SK-N-SH (cell line): ENCODE measurements around the gene BMI1. TPM values are rescaled to one million over a fixed set of nuclear protein-coding genes. Genes with fewer than 3 reads are reported as not detected.
"Not testable (repeated sequence)": the region's sequence is repeated elsewhere in the genome, so short reads cannot be mapped to it uniquely, and the experiment has no call there.

ENCODE experiments used
- CTCF ChIA-PET: fragments of 300-600, 350-600 bp; formaldehyde crosslinking; extraction: SDS; loops from one replicate; lab custom pipeline; 2021; lab: Yijun Ruan, JAX
- POLR2A ChIA-PET: fragments of 350-600 bp; sonication (Branson Sonifier 250); formaldehyde crosslinking; extraction: SDS; loops from one replicate; lab custom pipeline; 2020; ENCODE audit warnings: antibody characterized with exemption, inconsistent platforms; lab: Yijun Ruan, JAX
- DNase-seq: peaks from one replicate; pipeline ENCODE4 v3.0.0; 2012
- H2AFZ ChIP-seq: fragments of 200-600 bp; sonication (generic); 2 replicates; pipeline ENCODE4 v1.8.1; 2016; ENCODE audit warnings: antibody characterized with exemption, mild to moderate bottlenecking, low read depth
- H3F3A ChIP-seq: fragments of 200-600 bp; sonication (generic); replicated peaks from 2 replicates; pipeline ENCODE3; 2016; ENCODE audit warnings: antibody characterized with exemption, mild to moderate bottlenecking; ENCODE audit not compliant: insufficient read depth
- H3K27ac ChIP-seq, 2 experiments: fragments of 200-500 bp in 1 of 2; fragments of 200-600 bp in 1 of 2; sonication (Bioruptor generic) in 1 of 2; sonication (generic), shearing (Covaris generic) in 1 of 2; 2 replicates each; pipeline versions ENCODE4 v1.5.1 to v1.6.1; 2014 to 2016; ENCODE audit warnings: low read depth in 2 of 2, inconsistent platforms in 1 of 2, low read length in 1 of 2, mild to moderate bottlenecking in 1 of 2, mixed read lengths in 1 of 2
- H3K27me3 ChIP-seq: fragments of 200-600 bp; sonication (generic), shearing (Covaris generic); 2 replicates; pipeline ENCODE4 v1.6.1; 2016; ENCODE audit warnings: mixed run types; ENCODE audit not compliant: insufficient read depth
- H3K36me3 ChIP-seq, 2 experiments: fragments of 200-500 bp in 1 of 2; fragments of 200-600 bp in 1 of 2; sonication (Bioruptor generic) in 1 of 2; sonication (generic) in 1 of 2; replicated peaks in 1 of 2; 2 replicates each; pipeline versions ENCODE3 to v1.5.1; 2014 to 2016; ENCODE audit warnings: low read length in 1 of 2, mild to moderate bottlenecking in 1 of 2; ENCODE audit not compliant: insufficient read depth in 2 of 2, control insufficient read depth in 1 of 2
- H3K4me1 ChIP-seq, 2 experiments: fragments of 200-500 bp in 1 of 2; fragments of 200-600 bp in 1 of 2; sonication (Bioruptor generic) in 1 of 2; sonication (generic), shearing (Covaris generic) in 1 of 2; 2 replicates each; pipeline versions ENCODE4 v1.5.1 to v1.6.1; 2014 to 2016; ENCODE audit warnings: low read depth in 1 of 2, low read length in 1 of 2, mixed run types in 1 of 2; ENCODE audit not compliant: insufficient read depth in 2 of 2, control insufficient read depth in 1 of 2
- H3K4me2 ChIP-seq: fragments of 200-600 bp; sonication (generic), shearing (Covaris generic); 2 replicates; pipeline ENCODE4 v1.6.1; 2017; ENCODE audit warnings: mixed run types
- H3K4me3 ChIP-seq, 2 experiments: fragments of 200-500 bp in 1 of 2; fragments of 200-600 bp in 1 of 2; sonication (Bioruptor generic) in 1 of 2; sonication (generic), shearing (Covaris generic) in 1 of 2; 2 replicates each; pipeline versions ENCODE4 v1.5.1 to v1.8.1; 2014 to 2016; ENCODE audit warnings: low read depth in 2 of 2, inconsistent platforms in 1 of 2, low read length in 1 of 2, mild to moderate bottlenecking in 1 of 2, mixed read lengths in 1 of 2, moderate library complexity in 1 of 2
- H3K79me2 ChIP-seq: fragments of 200-600 bp; sonication (generic); 2 replicates; pipeline ENCODE4 v1.8.1; 2017; ENCODE audit warnings: mild to moderate bottlenecking; ENCODE audit not compliant: insufficient read depth
- H3K9ac ChIP-seq: fragments of 200-600 bp; sonication (generic); 2 replicates; pipeline ENCODE4 v1.6.1; 2017; ENCODE audit warnings: mixed run types
- H3K9me2 ChIP-seq: fragments of 200-600 bp; sonication (generic); 2 replicates; pipeline ENCODE4 v1.6.1; 2017; ENCODE audit warnings: mixed run types
- H3K9me3 ChIP-seq: fragments of 200-600 bp; sonication (generic); 2 replicates; pipeline ENCODE4 v1.6.1; 2017; ENCODE audit warnings: mixed run types, mild to moderate bottlenecking, moderate library complexity
- H4K20me1 ChIP-seq: fragments of 200-600 bp; sonication (generic); 2 replicates; pipeline ENCODE4 v1.6.1; 2017; ENCODE audit warnings: mild to moderate bottlenecking, mixed run types; ENCODE audit not compliant: insufficient read depth
- CHD2 ChIP-seq: fragments of 150-350 bp; IDR thresholded peaks from 2 replicates; pipeline ENCODE4 v1.6.1; 2018; ENCODE audit warnings: low read length; ENCODE audit not compliant: partially characterized antibody
- ELF1 ChIP-seq: IDR thresholded peaks from 2 replicates; pipeline ENCODE4 v1.4.0; 2012
- FOXJ3 ChIP-seq: sonication (generic); formaldehyde crosslinking; IDR thresholded peaks from 2 replicates; pipeline ENCODE4 v1.5.1; 2020; ENCODE audit warnings: mild to moderate bottlenecking, missing genetic modification reagents
- MEF2A ChIP-seq: IDR thresholded peaks from 2 replicates; pipeline ENCODE4 v1.4.0; 2012; ENCODE audit warnings: low read depth, borderline replicate concordance
- MXI1 ChIP-seq: IDR thresholded peaks from 2 replicates; pipeline ENCODE4 v1.6.1; 2012; ENCODE audit warnings: mild to moderate bottlenecking, low read depth, low read length, improper control_type of control experiment
- NRF1 ChIP-seq: IDR thresholded peaks from 2 replicates; pipeline ENCODE4 v1.6.1; 2012; ENCODE audit warnings: low read depth, mild to moderate bottlenecking, low read length
- SMC3 ChIP-seq: IDR thresholded peaks from 2 replicates; pipeline ENCODE4 v1.6.1; 2012; ENCODE audit warnings: low read depth, low read length, improper control_type of control experiment
- WGBS: methylation state at CpG from one replicate; pipeline ENCODE4 v1.1.6; 2017; ENCODE audit warnings: low lambda C conversion rate; 5-methylcytosine and 5-hydroxymethylcytosine counted together
- polyA plus RNA-seq, 3 experiments: library from polyadenylated mRNA; depleted of rRNA; stranded (reverse); fragments of >200 nt; gene quantifications; 2 replicates each; pipeline ENCODE4 v1.2.3, GENCODE V29; 2012
- TF ChIP-seq, protein P1 (sequence below): fragments of 150-350 bp; IDR thresholded peaks from 2 replicates; pipeline ENCODE4 v1.6.1; 2016; ENCODE audit warnings: mild to moderate bottlenecking, low read depth, low read length
- TF ChIP-seq, protein P2 (sequence below): IDR thresholded peaks from 2 replicates; pipeline ENCODE4 v1.4.0; 2012; ENCODE audit warnings: low read depth, borderline replicate concordance
- TF ChIP-seq, protein P3 (sequence below): IDR thresholded peaks from 2 replicates; pipeline ENCODE4 v1.6.1; 2012; ENCODE audit warnings: mild to moderate bottlenecking, low read depth, low read length, moderate library complexity
- TF ChIP-seq, protein P4 (sequence below): fragments of 200-600 bp; sonication (generic); IDR thresholded peaks from 2 replicates; pipeline ENCODE4 v1.6.1; 2017; ENCODE audit warnings: antibody characterized with exemption, mild to moderate bottlenecking, moderate library complexity
- TF ChIP-seq, protein P5 (sequence below): IDR thresholded peaks from 2 replicates; pipeline ENCODE4 v1.4.0; 2012; ENCODE audit warnings: low read depth

The BMI1 gene
- polyA plus RNA-seq, 1 of the 3 experiments (the other 2 are of a cell fraction): 15.5 TPM

DNA sequence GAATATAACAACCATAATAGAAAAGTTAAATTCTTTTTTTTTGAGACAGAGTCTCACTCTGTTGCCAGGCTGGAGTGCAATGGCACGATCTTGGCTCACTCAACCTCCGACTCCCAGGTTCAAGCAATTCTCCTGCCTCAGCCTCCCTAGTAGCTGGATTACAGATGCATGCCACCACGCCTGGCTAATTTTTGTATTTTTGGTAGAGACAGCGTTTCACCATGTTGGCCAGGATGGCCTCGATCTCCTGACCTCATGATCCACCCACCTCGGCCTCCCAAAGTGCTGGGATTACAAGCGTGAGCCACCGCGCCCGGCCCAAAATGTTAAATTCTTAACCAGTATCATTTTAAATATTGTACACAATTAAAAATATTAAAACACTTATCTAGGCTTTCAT is 10.9 kb upstream of the BMI1 start:
- H3K4me3 ChIP-seq, DNase-seq, POLR2A ChIA-PET, H3K27ac ChIP-seq, H3K9me3 ChIP-seq, H4K20me1 ChIP-seq, H2AFZ ChIP-seq, H3F3A ChIP-seq, H3K27me3 ChIP-seq, H3K79me2 ChIP-seq, H3K36me3 ChIP-seq, H3K9me2 ChIP-seq, H3K9ac ChIP-seq, H3K4me2 ChIP-seq, H3K4me1 ChIP-seq: not testable (repeated sequence)
- WGBS: 94% methylated on average over 10 of the region's 10 CpGs
- CTCF ChIA-PET: interaction anchor here (0.9 to 1.0 kb wide), 2 partner anchors 10 to 316 kb away, joined by 3 read pairs; no protein-coding TSS in a partner anchor

DNA sequence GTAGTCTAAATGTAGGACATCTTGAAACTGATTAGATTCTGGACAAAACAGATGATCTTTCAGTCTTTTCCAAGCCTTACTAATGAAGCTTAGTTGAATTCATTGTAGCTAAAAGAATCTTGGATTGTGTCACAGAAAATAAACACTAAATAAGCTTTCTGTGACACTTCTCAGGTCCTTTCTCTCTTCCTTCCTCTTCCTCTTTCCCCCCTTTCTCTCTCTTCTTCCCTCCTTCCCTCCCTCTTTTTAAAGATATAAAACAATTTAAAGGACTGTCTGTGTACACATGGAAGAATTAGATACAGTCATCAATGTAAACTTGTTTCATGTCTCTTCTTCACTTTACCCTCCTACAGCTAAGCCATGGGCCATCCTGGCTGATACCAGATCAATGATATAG is 10.0 kb upstream of the BMI1 start:
- Histone ChIP-seq H3K36me3 (no peaks in the 10 kb centered on the region), H3K4me3 (no peak overlapping the region), H4K20me1 (no peaks in the 10 kb centered on the region), H3K27ac (no peak overlapping the region), H3F3A (peaks cover 8% of the 10 kb centered on the region), H3K9me3 (no peaks in the 10 kb centered on the region), H3K27me3 (no peaks in the 10 kb centered on the region), H3K4me1 (peaks cover 0 to 6% of the 10 kb centered on the region in 2 experiments; a peak in 1 of 4 replicates), H2AFZ (no peak overlapping the region), H3K4me2 (no peak overlapping the region), H3K79me2 (no peaks in the 10 kb centered on the region), H3K9ac (no peak overlapping the region), H3K9me2 (no peaks in the 10 kb centered on the region)
- ChIA-PET CTCF (no interaction called here), POLR2A (no interaction called here)
- TF ChIP-seq, protein P1, sequence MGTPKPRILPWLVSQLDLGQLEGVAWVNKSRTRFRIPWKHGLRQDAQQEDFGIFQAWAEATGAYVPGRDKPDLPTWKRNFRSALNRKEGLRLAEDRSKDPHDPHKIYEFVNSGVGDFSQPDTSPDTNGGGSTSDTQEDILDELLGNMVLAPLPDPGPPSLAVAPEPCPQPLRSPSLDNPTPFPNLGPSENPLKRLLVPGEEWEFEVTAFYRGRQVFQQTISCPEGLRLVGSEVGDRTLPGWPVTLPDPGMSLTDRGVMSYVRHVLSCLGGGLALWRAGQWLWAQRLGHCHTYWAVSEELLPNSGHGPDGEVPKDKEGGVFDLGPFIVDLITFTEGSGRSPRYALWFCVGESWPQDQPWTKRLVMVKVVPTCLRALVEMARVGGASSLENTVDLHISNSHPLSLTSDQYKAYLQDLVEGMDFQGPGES: no peak
- TF ChIP-seq SMC3: no peak
- TF ChIP-seq FOXJ3 (CRISPR knock-in tag): no peak
- no peak for TF ChIP-seq ELF1
- TF ChIP-seq, protein P2, sequence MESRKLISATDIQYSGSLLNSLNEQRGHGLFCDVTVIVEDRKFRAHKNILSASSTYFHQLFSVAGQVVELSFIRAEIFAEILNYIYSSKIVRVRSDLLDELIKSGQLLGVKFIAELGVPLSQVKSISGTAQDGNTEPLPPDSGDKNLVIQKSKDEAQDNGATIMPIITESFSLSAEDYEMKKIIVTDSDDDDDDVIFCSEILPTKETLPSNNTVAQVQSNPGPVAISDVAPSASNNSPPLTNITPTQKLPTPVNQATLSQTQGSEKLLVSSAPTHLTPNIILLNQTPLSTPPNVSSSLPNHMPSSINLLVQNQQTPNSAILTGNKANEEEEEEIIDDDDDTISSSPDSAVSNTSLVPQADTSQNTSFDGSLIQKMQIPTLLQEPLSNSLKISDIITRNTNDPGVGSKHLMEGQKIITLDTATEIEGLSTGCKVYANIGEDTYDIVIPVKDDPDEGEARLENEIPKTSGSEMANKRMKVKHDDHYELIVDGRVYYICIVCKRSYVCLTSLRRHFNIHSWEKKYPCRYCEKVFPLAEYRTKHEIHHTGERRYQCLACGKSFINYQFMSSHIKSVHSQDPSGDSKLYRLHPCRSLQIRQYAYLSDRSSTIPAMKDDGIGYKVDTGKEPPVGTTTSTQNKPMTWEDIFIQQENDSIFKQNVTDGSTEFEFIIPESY: no peak
- TF ChIP-seq, protein P3, sequence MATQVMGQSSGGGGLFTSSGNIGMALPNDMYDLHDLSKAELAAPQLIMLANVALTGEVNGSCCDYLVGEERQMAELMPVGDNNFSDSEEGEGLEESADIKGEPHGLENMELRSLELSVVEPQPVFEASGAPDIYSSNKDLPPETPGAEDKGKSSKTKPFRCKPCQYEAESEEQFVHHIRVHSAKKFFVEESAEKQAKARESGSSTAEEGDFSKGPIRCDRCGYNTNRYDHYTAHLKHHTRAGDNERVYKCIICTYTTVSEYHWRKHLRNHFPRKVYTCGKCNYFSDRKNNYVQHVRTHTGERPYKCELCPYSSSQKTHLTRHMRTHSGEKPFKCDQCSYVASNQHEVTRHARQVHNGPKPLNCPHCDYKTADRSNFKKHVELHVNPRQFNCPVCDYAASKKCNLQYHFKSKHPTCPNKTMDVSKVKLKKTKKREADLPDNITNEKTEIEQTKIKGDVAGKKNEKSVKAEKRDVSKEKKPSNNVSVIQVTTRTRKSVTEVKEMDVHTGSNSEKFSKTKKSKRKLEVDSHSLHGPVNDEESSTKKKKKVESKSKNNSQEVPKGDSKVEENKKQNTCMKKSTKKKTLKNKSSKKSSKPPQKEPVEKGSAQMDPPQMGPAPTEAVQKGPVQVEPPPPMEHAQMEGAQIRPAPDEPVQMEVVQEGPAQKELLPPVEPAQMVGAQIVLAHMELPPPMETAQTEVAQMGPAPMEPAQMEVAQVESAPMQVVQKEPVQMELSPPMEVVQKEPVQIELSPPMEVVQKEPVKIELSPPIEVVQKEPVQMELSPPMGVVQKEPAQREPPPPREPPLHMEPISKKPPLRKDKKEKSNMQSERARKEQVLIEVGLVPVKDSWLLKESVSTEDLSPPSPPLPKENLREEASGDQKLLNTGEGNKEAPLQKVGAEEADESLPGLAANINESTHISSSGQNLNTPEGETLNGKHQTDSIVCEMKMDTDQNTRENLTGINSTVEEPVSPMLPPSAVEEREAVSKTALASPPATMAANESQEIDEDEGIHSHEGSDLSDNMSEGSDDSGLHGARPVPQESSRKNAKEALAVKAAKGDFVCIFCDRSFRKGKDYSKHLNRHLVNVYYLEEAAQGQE: no peak
- no peak for TF ChIP-seq CHD2
- TF ChIP-seq, protein P4, sequence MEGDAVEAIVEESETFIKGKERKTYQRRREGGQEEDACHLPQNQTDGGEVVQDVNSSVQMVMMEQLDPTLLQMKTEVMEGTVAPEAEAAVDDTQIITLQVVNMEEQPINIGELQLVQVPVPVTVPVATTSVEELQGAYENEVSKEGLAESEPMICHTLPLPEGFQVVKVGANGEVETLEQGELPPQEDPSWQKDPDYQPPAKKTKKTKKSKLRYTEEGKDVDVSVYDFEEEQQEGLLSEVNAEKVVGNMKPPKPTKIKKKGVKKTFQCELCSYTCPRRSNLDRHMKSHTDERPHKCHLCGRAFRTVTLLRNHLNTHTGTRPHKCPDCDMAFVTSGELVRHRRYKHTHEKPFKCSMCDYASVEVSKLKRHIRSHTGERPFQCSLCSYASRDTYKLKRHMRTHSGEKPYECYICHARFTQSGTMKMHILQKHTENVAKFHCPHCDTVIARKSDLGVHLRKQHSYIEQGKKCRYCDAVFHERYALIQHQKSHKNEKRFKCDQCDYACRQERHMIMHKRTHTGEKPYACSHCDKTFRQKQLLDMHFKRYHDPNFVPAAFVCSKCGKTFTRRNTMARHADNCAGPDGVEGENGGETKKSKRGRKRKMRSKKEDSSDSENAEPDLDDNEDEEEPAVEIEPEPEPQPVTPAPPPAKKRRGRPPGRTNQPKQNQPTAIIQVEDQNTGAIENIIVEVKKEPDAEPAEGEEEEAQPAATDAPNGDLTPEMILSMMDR: no peak
- no peak for TF ChIP-seq MEF2A
- no peak for TF ChIP-seq NRF1
- TF ChIP-seq MXI1: no peak
- TF ChIP-seq, protein P5, sequence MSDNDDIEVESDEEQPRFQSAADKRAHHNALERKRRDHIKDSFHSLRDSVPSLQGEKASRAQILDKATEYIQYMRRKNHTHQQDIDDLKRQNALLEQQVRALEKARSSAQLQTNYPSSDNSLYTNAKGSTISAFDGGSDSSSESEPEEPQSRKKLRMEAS: no peak
- no peak for DNase-seq
